K562 (cell line): Measurements from ENCODE around the gene MSN. TPM values are rescaled to one million over a fixed set of nuclear protein-coding genes. Genes with fewer than 3 reads are reported as not detected.

Experiments used
- ARID3A ChIP-seq: IDR thresholded peaks from 2 replicates; pipeline ENCODE4 v1.6.1; 2012; ENCODE audit warnings: low read depth, low read length, improper control_type of control experiment, borderline replicate concordance
- CEBPB ChIP-seq: fragments of 450-650 bp; IDR thresholded peaks from 2 replicates; pipeline ENCODE4 v1.6.1; 2016; ENCODE audit warnings: missing genetic modification characterization, missing compliant biosample characterization
- CLOCK ChIP-seq: fragments of 250-450 bp; sonication (Bioruptor Pico); IDR thresholded peaks from 2 replicates; pipeline ENCODE4 v1.4.0; 2020; ENCODE audit warnings: mild to moderate bottlenecking, moderate library complexity, borderline replicate concordance
- FOS ChIP-seq: IDR thresholded peaks from 3 replicates; pipeline ENCODE4 v1.6.1; 2011; ENCODE audit not compliant: insufficient read length; ENCODE audit errors: extremely low read depth
- KAT7 ChIP-seq: sonication (generic); formaldehyde crosslinking; IDR thresholded peaks from 2 replicates; pipeline ENCODE4 v1.8.0; 2022; ENCODE audit warnings: missing genetic modification reagents, mild to moderate bottlenecking, borderline replicate concordance
- LARP7 ChIP-seq: fragments of 450-650 bp; IDR thresholded peaks from 2 replicates; pipeline ENCODE4 v1.6.1; 2016
- MAFG ChIP-seq: fragments of 450-650 bp; conservative IDR thresholded peaks from 2 replicates; pipeline ENCODE4 v1.6.1; 2016; ENCODE audit warnings: missing genetic modification characterization, missing compliant biosample characterization
- MCM7 ChIP-seq, 2 experiments: fragments of 450-650 bp; IDR thresholded peaks; 2 replicates each; pipeline ENCODE4 v1.6.1; 2016 to 2018
- SP1 ChIP-seq: sonication (generic); formaldehyde crosslinking; IDR thresholded peaks from 2 replicates; pipeline ENCODE4 v1.8.1; 2022; ENCODE audit warnings: mild to moderate bottlenecking, missing genetic modification reagents
- SPI1 ChIP-seq: IDR thresholded peaks from 2 replicates; pipeline ENCODE4 v1.6.1; 2011; ENCODE audit warnings: low read depth, low read length, control low read depth, borderline replicate concordance
- TAF7 ChIP-seq: fragments of 450-650 bp; IDR thresholded peaks from 2 replicates; pipeline ENCODE4 v1.6.1; 2016; ENCODE audit warnings: missing genetic modification characterization, missing compliant biosample characterization
- TEAD2 ChIP-seq: fragments of 450-650 bp; IDR thresholded peaks from 2 replicates; pipeline ENCODE4 v1.6.1; 2016; ENCODE audit warnings: missing genetic modification characterization, control low read depth, missing compliant biosample characterization
- THRA ChIP-seq: fragments of 450-650 bp; IDR thresholded peaks from 2 replicates; pipeline ENCODE4 v1.6.1; 2017; ENCODE audit warnings: mild to moderate bottlenecking, moderate library complexity
- VEZF1 ChIP-seq: fragments of 200-800 bp; sonication (Bioruptor generic); IDR thresholded peaks from 2 replicates; pipeline ENCODE4 v1.6.1; 2017; ENCODE audit warnings: missing genetic modification characterization, missing compliant biosample characterization
- ZBTB1 ChIP-seq: sonication (generic); formaldehyde crosslinking; IDR thresholded peaks from 2 replicates; pipeline ENCODE4 v1.8.1; 2023; ENCODE audit warnings: missing genetic modification reagents, low read depth, mild to moderate bottlenecking, borderline replicate concordance
- ZNF507 ChIP-seq: conservative IDR thresholded peaks from 2 replicates; pipeline ENCODE4 v1.6.1; 2017; ENCODE audit warnings: missing genetic modification characterization, missing compliant biosample characterization
- polyA plus RNA-seq, 8 experiments: library from polyadenylated mRNA; depleted of rRNA in 4 of 8; stranded (reverse) in 5 of 8; unstranded in 3 of 8; fragments of >200 nt; fragmentation: Nextera tagmentation in 2 of 8; fragmentation: Illumina TruSeq in 1 of 8; extraction: Ambion mirVana in 2 of 8; extraction: Trizol in 1 of 8; gene quantifications; 2 replicates each; pipeline versions ENCODE4 v1.2.1 to v1.2.3, GENCODE V29; 2011 to 2014; ENCODE audit warnings: inconsistent platforms in 1 of 8, missing spikeins in 1 of 8
- total RNA-seq, 7 experiments: library from RNA; depleted of rRNA in 6 of 7; stranded (reverse); fragments of >200 nt in 6 of 7; fragmentation: Illumina TruSeq in 2 of 7; extraction: Trizol in 2 of 7; gene quantifications; 2 replicates each; pipeline versions ENCODE4 v1.2.1 to v1.2.3, GENCODE V29; 2011 to 2021; ENCODE audit warnings: low replicate concordance in 1 of 7
- TF ChIP-seq, protein P1 (sequence below): IDR thresholded peaks from 3 replicates; pipeline ENCODE4 v1.6.1; 2011; ENCODE audit warnings: borderline replicate concordance, mild to moderate bottlenecking, moderate library complexity; ENCODE audit not compliant: insufficient read length; ENCODE audit errors: extremely low read depth

Gene MSN
- total and polyA plus RNA-seq, 9 of the 15 experiments (the other 6 are each of a cell fraction or from before 2014, with no cell fraction given) = 128 to 486 (median 237) TPM

- TF ChIP-seq THRA (no peak), TEAD2 (tag) (no peak), FOS (no peak), CEBPB (tag) (peak; percentile 86), VEZF1 (CRISPR knock-in tag) (peak; percentile 97), MAFG (tag) (peak; percentile 93), KAT7 (CRISPR knock-in tag) (no peak), TAF7 (tag) (no peak), SPI1 (no peak), CLOCK (CRISPR knock-in tag) (no peak), ZBTB1 (no peak), ZNF507 (tag) (no peak), SP1 (no peak; the same call in 1 of the 2 replicates), MCM7 (IDR thresholded peaks at IDR 0.05) (no peak), LARP7 (no peak), ARID3A (no peak)
- TF ChIP-seq, protein P1, sequence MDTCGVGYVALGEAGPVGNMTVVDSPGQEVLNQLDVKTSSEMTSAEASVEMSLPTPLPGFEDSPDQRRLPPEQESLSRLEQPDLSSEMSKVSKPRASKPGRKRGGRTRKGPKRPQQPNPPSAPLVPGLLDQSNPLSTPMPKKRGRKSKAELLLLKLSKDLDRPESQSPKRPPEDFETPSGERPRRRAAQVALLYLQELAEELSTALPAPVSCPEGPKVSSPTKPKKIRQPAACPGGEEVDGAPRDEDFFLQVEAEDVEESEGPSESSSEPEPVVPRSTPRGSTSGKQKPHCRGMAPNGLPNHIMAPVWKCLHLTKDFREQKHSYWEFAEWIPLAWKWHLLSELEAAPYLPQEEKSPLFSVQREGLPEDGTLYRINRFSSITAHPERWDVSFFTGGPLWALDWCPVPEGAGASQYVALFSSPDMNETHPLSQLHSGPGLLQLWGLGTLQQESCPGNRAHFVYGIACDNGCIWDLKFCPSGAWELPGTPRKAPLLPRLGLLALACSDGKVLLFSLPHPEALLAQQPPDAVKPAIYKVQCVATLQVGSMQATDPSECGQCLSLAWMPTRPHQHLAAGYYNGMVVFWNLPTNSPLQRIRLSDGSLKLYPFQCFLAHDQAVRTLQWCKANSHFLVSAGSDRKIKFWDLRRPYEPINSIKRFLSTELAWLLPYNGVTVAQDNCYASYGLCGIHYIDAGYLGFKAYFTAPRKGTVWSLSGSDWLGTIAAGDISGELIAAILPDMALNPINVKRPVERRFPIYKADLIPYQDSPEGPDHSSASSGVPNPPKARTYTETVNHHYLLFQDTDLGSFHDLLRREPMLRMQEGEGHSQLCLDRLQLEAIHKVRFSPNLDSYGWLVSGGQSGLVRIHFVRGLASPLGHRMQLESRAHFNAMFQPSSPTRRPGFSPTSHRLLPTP = no peak
Measured at GRCh38 chrX:65668377-65669310, 1.2 kb downstream of the MSN start (continued).
